HCT116 (cell line): ENCODE results near the gene GRIK5. TPM values are rescaled to one million over a fixed set of nuclear protein-coding genes. Genes with fewer than 3 reads are reported as not detected.

Experiments used
- ATAC-seq: fragments of 200-7000 bp; cut with Tn5 transposase; 2 replicates; pipeline ENCODE4 v1.9.1; 2020; ENCODE audit warnings: mild to moderate bottlenecking, moderate library complexity
- BruUV-seq: library from RNA; stranded (reverse); fragments of 400-500 nt; replicated peaks from 2 replicates; lab custom pipeline; 2021; lab: Mats Ljungman, UMichigan
- CTCF ChIA-PET: fragments of 300-600 bp; sonication (Branson Sonifier 250); formaldehyde crosslinking; loops from one replicate; lab custom pipeline; 2021; ENCODE audit warnings: antibody characterized with exemption; lab: Charles Lee
- POLR2A ChIA-PET: fragments of 300-600, 350-600 bp; sonication (Branson Sonifier 250); formaldehyde crosslinking; loops from one replicate; lab custom pipeline; 2021; ENCODE audit warnings: antibody characterized with exemption; lab: Charles Lee
- RAD21 ChIA-PET, 2 experiments: fragments of 300-600 bp; sonication (Branson Sonifier 250); formaldehyde crosslinking; loops; one replicate each; lab custom pipeline; 2023; ENCODE audit warnings: low total read pairs in 2 of 2; ENCODE audit not compliant: uncharacterized antibody in 2 of 2, unreplicated experiment in 2 of 2, low non-redundant PET in 1 of 2; lab: Charles Lee
- DNase-seq: peaks from one replicate; pipeline ENCODE4 v3.0.0-alpha.2; 2010; ENCODE audit warnings: low read depth, low spot score
- H2AFZ ChIP-seq: fragments of 200-600 bp; shearing (Covaris generic), sonication (generic); 2 replicates; pipeline ENCODE4 v1.6.1; 2017; ENCODE audit warnings: low read depth, mixed run types, mixed read lengths, antibody characterized with exemption, low read length; ENCODE audit not compliant: poor library complexity, severe bottlenecking
- H3K27ac ChIP-seq: 2 replicates; pipeline ENCODE4 v1.5.1; 2012; ENCODE audit warnings: low read depth, low read length
- H3K27me3 ChIP-seq: fragments of 200-600 bp; sonication (generic); 2 replicates; pipeline ENCODE4 v1.6.1; 2016; ENCODE audit warnings: mixed run types, low read length, mixed read lengths; ENCODE audit not compliant: insufficient read depth
- H3K36me3 ChIP-seq, 2 experiments: fragments of 200-500 bp in 1 of 2; fragments of 200-600 bp in 1 of 2; sonication (Bioruptor generic) in 1 of 2; sonication (generic) in 1 of 2; 2 replicates each; pipeline versions ENCODE4 v1.5.1 to v1.6.1; 2014 to 2016; ENCODE audit warnings: low read length in 2 of 2, inconsistent platforms in 1 of 2, mixed read lengths in 1 of 2, mixed run types in 1 of 2; ENCODE audit not compliant: insufficient read depth in 2 of 2, control insufficient read depth in 1 of 2
- H3K4me1 ChIP-seq, 2 experiments: fragments of 200-600 bp in 1 of 2; sonication (generic) in 1 of 2; 2 replicates each; pipeline versions ENCODE4 v1.5.1 to v1.6.1; 2012 to 2017; ENCODE audit warnings: low read length in 2 of 2, inconsistent platforms in 1 of 2, mild to moderate bottlenecking in 1 of 2, mixed read lengths in 1 of 2, mixed run types in 1 of 2, moderate library complexity in 1 of 2; ENCODE audit not compliant: insufficient read depth in 2 of 2, control insufficient read depth in 1 of 2
- H3K4me2 ChIP-seq: fragments of 200-600 bp; sonication (generic); 2 replicates; pipeline ENCODE4 v1.6.1; 2017; ENCODE audit warnings: mixed run types, low read length, mixed read lengths
- H3K4me3 ChIP-seq, 2 experiments: fragments of 200-600 bp in 1 of 2; sonication (generic) in 1 of 2; replicated peaks in 1 of 2; 2 replicates each; pipeline ENCODE4 v1.5.1; 2011 to 2016; ENCODE audit warnings: low read length in 2 of 2, control low read depth in 1 of 2, low read depth in 1 of 2, mild to moderate bottlenecking in 1 of 2, mixed read lengths in 1 of 2, mixed run types in 1 of 2
- H3K79me2 ChIP-seq: fragments of 200-600 bp; sonication (generic); 2 replicates; pipeline ENCODE4 v1.6.1; 2017; ENCODE audit warnings: mild to moderate bottlenecking, mixed run types, low read length, moderate library complexity, mixed read lengths; ENCODE audit not compliant: insufficient read depth
- H3K9ac ChIP-seq: fragments of 200-600 bp; sonication (generic); 2 replicates; pipeline ENCODE4 v1.6.1; 2016; ENCODE audit warnings: low read length, mixed read lengths
- H3K9me2 ChIP-seq: fragments of 200-600 bp; sonication (generic), shearing (Covaris generic); 2 replicates; pipeline ENCODE4 v1.6.1; 2017; ENCODE audit warnings: mixed run types, mild to moderate bottlenecking, moderate library complexity; ENCODE audit not compliant: insufficient read depth
- H3K9me3 ChIP-seq, 2 experiments: fragments of 200-500 bp in 1 of 2; fragments of 200-600 bp in 1 of 2; sonication (Bioruptor generic) in 1 of 2; sonication (generic) in 1 of 2; 2 replicates each; pipeline ENCODE4 v1.6.1; 2014 to 2017; ENCODE audit warnings: low read length in 2 of 2, mixed read lengths in 2 of 2, inconsistent platforms in 1 of 2, low read depth in 1 of 2, mild to moderate bottlenecking in 1 of 2, mixed run types in 1 of 2, moderate library complexity in 1 of 2; ENCODE audit not compliant: control insufficient read depth in 1 of 2, insufficient read depth in 1 of 2
- H4K20me1 ChIP-seq: fragments of 200-600 bp; sonication (generic), shearing (Covaris generic); 2 replicates; pipeline ENCODE4 v1.6.1; 2017; ENCODE audit warnings: mixed run types, mild to moderate bottlenecking, moderate library complexity; ENCODE audit not compliant: insufficient read depth
- CBX3 ChIP-seq: IDR thresholded peaks from 2 replicates; pipeline ENCODE4 v1.6.1; 2012; ENCODE audit warnings: low read depth
- ELF1 ChIP-seq: IDR thresholded peaks from 2 replicates; pipeline ENCODE4 v1.6.1; 2012; ENCODE audit warnings: low read depth, borderline replicate concordance
- EZH2 ChIP-seq: fragments of 200-600 bp; sonication (generic); IDR thresholded peaks from 2 replicates; pipeline ENCODE4 v1.6.1; 2017; ENCODE audit warnings: antibody characterized with exemption, mixed run types
- POLR2AphosphoS5 ChIP-seq: IDR thresholded peaks from 2 replicates; pipeline ENCODE4 v1.6.1; 2011; ENCODE audit warnings: mild to moderate bottlenecking, low read depth, low read length, moderate library complexity
- intact Hi-C: fragments of 100-400 bp; cut with micrococcal nuclease; formaldehyde crosslinking; loops from 2 replicates; pipeline ENCODE4 v1.10.0; 2022
- total RNA-seq: library from RNA; stranded (reverse); gene quantifications from one replicate; pipeline ENCODE4 v1.2.1, GENCODE V29; 2021; ENCODE audit not compliant: unreplicated experiment
- TF ChIP-seq, protein P1 (sequence below), 3 experiments: fragments of 200-600 bp in 1 of 3; sonication (generic) in 1 of 3; IDR thresholded peaks in 2 of 3; conservative IDR thresholded peaks in 1 of 3; 2 replicates each; pipeline ENCODE4 v1.5.1; 2012 to 2017; ENCODE audit warnings: low read depth in 2 of 3, low read length in 2 of 3, antibody characterized with exemption in 1 of 3, borderline replicate concordance in 1 of 3, control low read depth in 1 of 3, mild to moderate bottlenecking in 1 of 3, mixed read lengths in 1 of 3, mixed run types in 1 of 3, moderate library complexity in 1 of 3; ENCODE audit not compliant: insufficient read depth in 1 of 3

GRIK5 gene
- total RNA-seq, 1 experiment from 2014 or later, result 1.7 TPM

DNA sequence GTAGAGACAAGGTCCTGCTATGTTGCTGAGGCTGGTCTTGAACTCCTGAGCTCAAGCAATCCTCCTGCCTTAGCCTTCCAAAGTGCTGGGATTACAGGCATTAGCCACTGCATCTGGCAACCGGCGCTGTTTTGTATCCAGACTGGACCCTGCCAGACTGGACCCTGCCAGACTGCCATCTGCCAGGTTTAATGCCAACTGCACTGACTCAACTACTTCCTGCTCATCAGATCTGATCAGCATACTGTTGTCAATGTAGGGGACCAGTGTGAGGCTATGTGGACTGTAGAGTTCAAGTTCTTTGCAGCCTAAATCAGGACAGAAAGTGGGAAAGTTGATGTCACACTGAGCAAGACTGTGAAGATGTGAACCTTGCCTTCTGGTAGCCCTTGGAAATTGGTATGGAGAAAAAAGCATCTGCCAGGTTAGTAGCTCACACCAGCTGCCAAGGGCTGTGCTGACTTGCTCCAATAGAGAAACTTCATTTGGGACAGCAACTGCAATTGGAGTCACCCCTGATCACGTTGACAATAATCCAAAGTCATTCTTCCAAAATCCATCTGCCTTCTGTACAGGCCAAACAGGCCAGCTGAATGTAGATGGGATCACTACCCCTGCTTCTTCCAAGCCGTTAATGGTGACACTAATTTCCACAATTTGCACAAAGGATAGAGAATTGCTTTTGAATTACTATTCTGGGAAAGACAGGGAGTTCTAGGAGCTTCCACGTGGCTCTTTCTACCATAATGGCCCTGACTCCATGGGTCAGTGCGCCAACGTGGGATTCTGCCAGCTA lies 39.2 kb downstream of the GRIK5 start:
- H3K9me2 ChIP-seq, result no peaks in the 10 kb centered on the region
- RAD21 ChIA-PET, result no interaction called here
- POLR2A ChIA-PET, result no interaction called here
- TF ChIP-seq ELF1 (no peak), CBX3 (no peak), POLR2AphosphoS5 (no peak), EZH2 (no peak)
- TF ChIP-seq, protein P1, sequence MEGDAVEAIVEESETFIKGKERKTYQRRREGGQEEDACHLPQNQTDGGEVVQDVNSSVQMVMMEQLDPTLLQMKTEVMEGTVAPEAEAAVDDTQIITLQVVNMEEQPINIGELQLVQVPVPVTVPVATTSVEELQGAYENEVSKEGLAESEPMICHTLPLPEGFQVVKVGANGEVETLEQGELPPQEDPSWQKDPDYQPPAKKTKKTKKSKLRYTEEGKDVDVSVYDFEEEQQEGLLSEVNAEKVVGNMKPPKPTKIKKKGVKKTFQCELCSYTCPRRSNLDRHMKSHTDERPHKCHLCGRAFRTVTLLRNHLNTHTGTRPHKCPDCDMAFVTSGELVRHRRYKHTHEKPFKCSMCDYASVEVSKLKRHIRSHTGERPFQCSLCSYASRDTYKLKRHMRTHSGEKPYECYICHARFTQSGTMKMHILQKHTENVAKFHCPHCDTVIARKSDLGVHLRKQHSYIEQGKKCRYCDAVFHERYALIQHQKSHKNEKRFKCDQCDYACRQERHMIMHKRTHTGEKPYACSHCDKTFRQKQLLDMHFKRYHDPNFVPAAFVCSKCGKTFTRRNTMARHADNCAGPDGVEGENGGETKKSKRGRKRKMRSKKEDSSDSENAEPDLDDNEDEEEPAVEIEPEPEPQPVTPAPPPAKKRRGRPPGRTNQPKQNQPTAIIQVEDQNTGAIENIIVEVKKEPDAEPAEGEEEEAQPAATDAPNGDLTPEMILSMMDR (IDR thresholded peaks at IDR 0.05 in 2 of 3, conservative IDR thresholded peaks at IDR 0.05 in 1 of 3; ENCODE audit: borderline replicate concordance in 1 of 3, insufficient read depth in 1 of 3, low read depth in 2 of 3, low read length in 2 of 3), result no peak
- CTCF ChIA-PET, result interaction anchor here (2.8 kb wide), 1 partner anchor 7 kb away, joined by 23 read pairs; no protein-coding TSS in a partner anchor
- no peaks in the 10 kb centered on the region for H3K27me3 ChIP-seq
- DNase-seq, result no peak
- H3K36me3 ChIP-seq, result no peaks in the 10 kb centered on the region
- intact Hi-C loops, result no loop called here
- H2AFZ ChIP-seq, result no peak overlapping the region
- no peak overlapping the region for H3K9ac ChIP-seq
- no peak overlapping the region for H3K4me3 ChIP-seq
- H3K27ac ChIP-seq, result no peak overlapping the region
- no peaks in the 10 kb centered on the region for H3K79me2 ChIP-seq
- no peak for ATAC-seq
- no peak overlapping the region for H3K4me2 ChIP-seq
- no peaks in the 10 kb centered on the region for H4K20me1 ChIP-seq
- no peaks in the 10 kb centered on the region for H3K9me3 ChIP-seq
- H3K4me1 ChIP-seq, result peaks cover 6 to 24% of the 10 kb centered on the region in 2 experiments
- no TSS peak for BruUV-seq
